Esophagus muscularis mucosa (tissue), 4 donors: Measurements from ENCODE around the gene SERINC5.

Experiments
- EP300 ChIP-seq: sonication (generic); formaldehyde crosslinking; IDR thresholded peaks from one replicate; pipeline ENCODE4 v1.6.1; 2017; ENCODE audit warnings: antibody characterized with exemption
- POLR2A ChIP-seq: fragments of 450-650 bp; IDR thresholded peaks from one replicate; pipeline ENCODE4 v1.6.1; 2017; ENCODE audit warnings: antibody characterized with exemption, moderate library complexity, mild to moderate bottlenecking, low read depth
- POLR2AphosphoS5 ChIP-seq, 2 donors: sonication (generic); formaldehyde crosslinking; IDR thresholded peaks; one replicate each; pipeline ENCODE4 v1.6.1; 2017; ENCODE audit warnings: antibody characterized with exemption in 2 of 2
- TF ChIP-seq, protein P1 (sequence below), 3 experiments: fragments of 200-600 bp in 2 of 3; fragments of 450-650 bp in 1 of 3; sonication (generic) in 2 of 3; IDR thresholded peaks; one replicate each; pipeline ENCODE4 v1.5.1; 2017 to 2019; ENCODE audit warnings: antibody characterized with exemption in 3 of 3, mild to moderate bottlenecking in 2 of 3, moderate library complexity in 1 of 3

DNA sequence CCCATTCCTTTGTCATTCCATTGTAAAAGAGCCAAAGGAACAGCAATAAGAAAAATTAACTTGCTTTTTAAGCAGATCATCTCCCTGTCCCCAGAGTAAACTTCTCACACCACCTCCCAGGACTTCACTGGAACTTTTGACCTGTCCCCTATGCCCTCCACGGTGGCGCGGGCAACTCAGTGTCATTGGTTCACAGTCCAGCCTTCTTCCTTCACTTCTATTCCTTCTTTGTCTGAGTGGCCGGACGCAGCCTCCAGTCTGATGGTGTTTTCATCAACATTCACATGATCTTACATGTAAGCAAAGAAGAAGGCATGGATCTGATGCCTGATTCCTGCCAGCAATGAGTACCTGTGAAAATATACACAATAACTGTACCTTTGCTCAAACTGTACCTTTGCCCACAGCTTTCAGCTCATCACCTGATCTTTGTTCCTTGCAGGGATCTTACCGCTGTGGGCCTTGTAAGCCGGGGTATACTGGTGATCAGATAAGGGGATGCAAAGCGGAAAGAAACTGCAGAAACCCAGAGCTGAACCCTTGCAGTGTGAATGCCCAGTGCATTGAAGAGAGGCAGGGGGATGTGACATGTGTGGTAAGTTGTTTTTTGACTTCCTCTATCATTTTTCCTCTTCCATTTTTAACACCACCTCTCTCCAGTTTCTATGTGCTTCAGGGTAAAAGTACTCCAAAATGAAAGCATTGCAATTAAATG is 188.2 kb downstream of the SERINC5 start:
- TF ChIP-seq, protein P1, sequence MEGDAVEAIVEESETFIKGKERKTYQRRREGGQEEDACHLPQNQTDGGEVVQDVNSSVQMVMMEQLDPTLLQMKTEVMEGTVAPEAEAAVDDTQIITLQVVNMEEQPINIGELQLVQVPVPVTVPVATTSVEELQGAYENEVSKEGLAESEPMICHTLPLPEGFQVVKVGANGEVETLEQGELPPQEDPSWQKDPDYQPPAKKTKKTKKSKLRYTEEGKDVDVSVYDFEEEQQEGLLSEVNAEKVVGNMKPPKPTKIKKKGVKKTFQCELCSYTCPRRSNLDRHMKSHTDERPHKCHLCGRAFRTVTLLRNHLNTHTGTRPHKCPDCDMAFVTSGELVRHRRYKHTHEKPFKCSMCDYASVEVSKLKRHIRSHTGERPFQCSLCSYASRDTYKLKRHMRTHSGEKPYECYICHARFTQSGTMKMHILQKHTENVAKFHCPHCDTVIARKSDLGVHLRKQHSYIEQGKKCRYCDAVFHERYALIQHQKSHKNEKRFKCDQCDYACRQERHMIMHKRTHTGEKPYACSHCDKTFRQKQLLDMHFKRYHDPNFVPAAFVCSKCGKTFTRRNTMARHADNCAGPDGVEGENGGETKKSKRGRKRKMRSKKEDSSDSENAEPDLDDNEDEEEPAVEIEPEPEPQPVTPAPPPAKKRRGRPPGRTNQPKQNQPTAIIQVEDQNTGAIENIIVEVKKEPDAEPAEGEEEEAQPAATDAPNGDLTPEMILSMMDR (IDR thresholded peaks at IDR 0.05) = no peak
- TF ChIP-seq POLR2AphosphoS5 (IDR thresholded peaks at IDR 0.05) (no peak), POLR2A (no peak), EP300 (no peak)
